Measurements from ENCODE around the gene MYOZ1.
"Not testable (repeated sequence)": the region's sequence is repeated elsewhere in the genome, so short reads cannot be mapped to it uniquely, and the experiment has no call there.

The MYOZ1 gene

GRCh38 chr10:73647875-73648651 is 6.8 kb upstream of the MYOZ1 start:
- peak in 22 of 51 donors; percentile 6 to 43 (median 21) for DNase-seq

GRCh38 chr10:73647211-73647874 is 6.1 kb upstream of the MYOZ1 start:
- DNase-seq, result peak in 43 of 51 donors; percentile 21 to 85 (median 44)

GRCh38 chr10:73646598-73647041 is 5.3 kb upstream of the MYOZ1 start:
- peak in 1 of 51 donors; percentile 9 for DNase-seq

- no peak for DNase-seq
Measured at GRCh38 chr10:73645251-73645650, 4.0 kb upstream of the MYOZ1 start.

- no peak for DNase-seq
Measured at GRCh38 chr10:73644767-73645166, 3.5 kb upstream of the MYOZ1 start.

DNA sequence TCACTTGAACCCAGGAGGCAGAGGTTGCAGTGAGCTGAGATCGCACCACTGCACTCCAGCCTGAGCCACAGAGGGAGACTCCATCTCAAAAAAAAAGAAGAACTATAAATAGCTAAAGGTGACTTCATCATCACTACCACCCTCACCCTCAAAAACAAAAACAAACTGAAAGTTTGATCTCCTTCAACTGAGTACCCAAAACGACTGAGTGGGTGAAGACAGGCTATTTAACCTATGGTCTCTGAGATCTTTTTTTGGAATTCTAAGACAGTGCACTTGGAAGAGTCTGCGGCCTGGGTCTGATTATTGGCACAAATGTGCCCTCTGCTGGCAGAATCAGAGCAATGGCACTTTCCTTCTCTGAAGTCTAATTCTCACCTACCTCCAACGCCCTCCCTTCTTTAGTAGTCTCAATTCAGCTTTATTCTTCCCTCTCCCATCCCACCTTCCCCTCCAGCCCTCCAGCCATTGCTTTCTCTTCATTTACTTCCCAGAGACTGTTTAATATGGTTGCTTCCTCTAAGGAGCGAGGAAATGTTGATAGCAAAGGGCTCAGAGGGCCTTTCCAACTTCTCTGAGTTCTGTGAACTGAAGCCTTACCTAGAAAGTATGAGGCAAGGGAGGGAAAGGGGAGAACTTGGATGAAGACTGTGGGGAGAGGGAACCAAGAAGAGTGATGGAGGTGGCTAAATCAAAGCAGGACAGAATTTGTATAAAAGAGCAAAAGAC is 2.9 kb upstream of the MYOZ1 start:
- peak in 38 of 51 donors; percentile 2 to 72 (median 26) for DNase-seq

DNA sequence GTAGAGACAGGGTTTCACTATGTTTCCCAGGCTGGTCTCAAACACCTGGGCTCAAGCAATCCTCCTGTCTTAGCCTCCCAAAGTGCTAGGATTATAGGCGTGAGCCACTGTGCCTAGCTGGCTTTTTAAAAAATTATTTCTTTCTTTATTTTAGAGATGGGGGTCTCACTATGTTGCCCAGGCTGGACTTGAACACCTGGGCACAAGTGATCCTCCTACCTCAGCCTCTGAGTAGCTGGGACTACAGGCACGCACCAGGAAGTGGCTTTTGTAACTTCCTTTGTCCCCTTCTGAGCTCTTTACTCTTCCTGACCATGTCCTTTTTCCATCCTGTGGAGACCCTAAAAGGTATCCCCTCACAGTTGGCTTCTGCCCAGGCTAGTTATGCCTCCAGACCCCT is 2.1 kb upstream of the MYOZ1 start:
- no peak for DNase-seq

GRCh38 chr10:73639286-73639685 is 2.0 kb downstream of the MYOZ1 start:
- DNase-seq, result no peak

- DNase-seq, result no peak
Measured at GRCh38 chr10:73635781-73636180, 5.5 kb downstream of the MYOZ1 start.

GRCh38 chr10:73634421-73634820 is 6.9 kb downstream of the MYOZ1 start:
- DNase-seq, result no peak

DNA sequence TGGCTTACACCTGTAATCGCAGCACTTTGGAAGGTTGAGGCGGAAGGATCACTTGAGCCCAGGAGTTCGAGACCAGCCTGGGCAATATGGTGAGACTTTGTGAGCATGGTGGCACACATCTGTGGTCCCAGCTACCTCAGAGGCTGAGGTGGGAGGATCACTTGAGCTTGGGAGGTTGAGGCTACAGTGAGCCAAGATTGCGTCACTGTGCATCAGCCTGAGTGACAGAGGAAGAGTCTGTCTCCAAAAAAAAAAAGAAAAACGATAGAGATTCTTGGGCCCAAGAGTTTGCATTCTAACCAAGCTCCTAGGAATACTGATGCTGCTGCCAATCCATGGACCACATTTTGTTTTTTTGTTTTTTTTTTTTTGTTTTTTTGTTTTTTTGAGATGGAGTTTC is 12.1 kb downstream of the MYOZ1 start:
- DNase-seq, result no peak

- no peak for DNase-seq
Measured at GRCh38 chr10:73628405-73628804, 12.9 kb downstream of the MYOZ1 start.

- no peak for DNase-seq
Measured at GRCh38 chr10:73627300-73627699, 14.0 kb downstream of the MYOZ1 start.

DNA sequence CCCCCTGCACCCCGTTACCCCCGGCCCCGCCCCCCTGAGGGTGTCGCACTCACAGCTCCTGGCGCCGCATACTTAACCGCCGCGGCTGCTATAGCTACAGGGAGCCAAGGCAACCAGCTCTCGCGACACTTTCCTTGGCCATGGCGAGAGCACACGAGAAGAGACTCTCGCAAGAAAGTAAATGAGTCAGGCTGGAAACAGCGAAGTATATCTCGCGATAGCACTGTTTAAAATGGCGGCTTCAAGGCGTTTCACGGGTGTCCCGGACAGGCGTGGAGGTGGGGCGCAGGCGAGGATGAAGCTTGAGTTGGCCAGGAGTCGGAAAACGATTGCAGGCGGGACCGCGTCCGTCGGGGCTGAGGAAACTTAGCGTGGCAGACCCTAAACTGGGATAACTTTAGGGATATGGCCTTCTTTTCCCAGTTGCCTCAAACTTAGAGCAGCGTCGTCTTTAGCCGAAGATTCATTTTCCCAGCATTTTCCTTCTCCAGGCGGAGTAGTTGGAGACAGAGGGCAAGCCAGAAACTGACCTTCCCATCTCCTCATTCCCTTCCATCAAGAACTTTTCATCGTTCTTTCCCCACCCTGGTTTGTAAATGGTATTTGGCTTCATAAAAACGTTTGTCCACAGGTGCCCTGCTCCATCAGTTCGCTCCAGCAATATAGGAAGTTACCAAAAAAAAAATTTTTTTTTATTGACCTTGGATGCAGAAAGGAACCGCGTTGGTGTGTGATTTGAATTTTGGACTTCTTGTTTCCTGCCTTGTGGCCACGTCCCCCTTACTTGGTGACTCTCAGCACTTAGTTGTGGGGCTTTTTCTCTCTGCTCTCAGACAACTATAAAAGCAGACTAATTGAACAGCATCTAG is 15.2 kb downstream of the MYOZ1 start:
- DNase-seq, result peak; percentile 17 to 93 (median 78)

GRCh38 chr10:73625004-73625883 is 16.0 kb downstream of the MYOZ1 start:
- DNase-seq, result peak in 23 of 51 donors; percentile 16 to 82 (median 44)

DNA sequence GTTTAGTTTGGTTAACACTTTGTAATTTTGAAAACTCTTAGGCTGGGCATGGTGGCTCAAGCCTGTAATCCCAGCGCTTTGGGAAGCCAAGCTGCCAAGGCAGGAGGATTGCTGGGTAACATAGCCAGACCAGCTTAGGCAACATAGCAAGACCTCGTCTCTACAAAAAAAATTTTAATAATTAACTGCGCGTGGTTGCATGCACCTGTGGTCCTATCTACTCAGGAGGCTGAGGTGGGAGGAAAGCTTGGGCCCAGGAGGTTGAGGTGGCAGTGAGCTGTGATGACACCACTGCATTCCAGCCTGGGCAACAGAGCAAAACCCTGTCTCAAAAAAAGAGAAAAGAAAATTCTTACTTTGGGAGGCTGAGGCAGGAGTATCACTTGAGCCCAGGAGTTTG is 18.2 kb downstream of the MYOZ1 start:
- DNase-seq, result no peak

- not testable (repeated sequence) for DNase-seq
Measured at GRCh38 chr10:73620974-73621373, 20.3 kb downstream of the MYOZ1 start.

DNA sequence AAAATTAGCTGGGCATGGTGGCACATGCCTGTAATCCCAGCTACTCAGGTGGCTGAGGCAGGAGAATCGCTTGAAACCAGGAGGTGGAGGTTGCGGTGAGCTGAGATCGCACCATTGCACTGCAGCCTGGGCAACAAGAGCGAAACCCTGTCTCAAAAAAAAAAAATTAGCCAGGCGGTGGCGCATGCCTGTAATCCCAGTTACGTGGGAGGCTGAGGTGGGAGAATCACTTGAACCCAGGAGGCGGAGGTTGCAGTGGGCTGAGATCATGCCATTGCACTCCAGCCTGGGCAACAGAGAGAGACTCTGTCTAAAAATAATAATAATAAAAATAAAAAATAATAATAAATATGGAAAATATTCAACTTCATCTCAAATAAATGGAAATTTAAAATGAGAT is 24.1 kb downstream of the MYOZ1 start:
- DNase-seq, result not testable (repeated sequence)

GRCh38 chr10:73614720-73615119 is 26.6 kb downstream of the MYOZ1 start:
- no peak for DNase-seq

GRCh38 chr10:73609116-73609515 is 32.2 kb downstream of the MYOZ1 start:
- no peak for DNase-seq

Measured in hypothalamus (tissue), 51 donors.